ENCODE results near the gene ZFHX2.
A peak's percentile ranks its signal among the peaks of the same experiment; 100 is the strongest.

ZFHX2 gene

GRCh38 chr14:23481362-23481970, 70.1 kb downstream of the ZFHX2 start:
- no peak for DNase-seq (ENCODE audit: low read depth in 4 of 4, low spot score in 1 of 4)

- peak; percentile 10 to 36 (median 33) for DNase-seq (ENCODE audit: low read depth in 4 of 4, low spot score in 1 of 4)
Measured at GRCh38 chr14:23478109-23478759, 73.3 kb downstream of the ZFHX2 start.

DNA sequence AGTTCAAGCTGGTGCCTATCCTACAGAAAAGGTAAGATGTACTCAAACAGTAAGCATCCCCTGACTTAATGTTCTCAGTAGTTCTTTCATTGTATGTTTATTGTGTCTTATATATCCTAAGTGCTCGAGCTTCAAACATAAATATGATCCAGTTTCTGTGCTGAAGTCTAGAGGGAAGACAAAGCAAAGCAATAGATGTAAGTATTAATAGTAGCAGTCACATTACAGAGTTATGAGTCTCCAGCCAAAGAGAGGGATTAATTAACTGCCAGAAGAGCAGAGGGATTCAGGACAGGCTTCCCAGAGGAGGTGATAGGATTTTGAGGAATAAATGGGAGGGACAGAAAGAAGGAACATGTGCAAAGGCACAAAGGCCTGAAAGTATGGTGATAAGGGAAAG, 80.6 kb downstream of the ZFHX2 start:
- DNase-seq (ENCODE audit: low read depth in 4 of 4, low spot score in 1 of 4): no peak

All from stimulated activated CD4-positive, alpha-beta T cell treated with anti-CD3 and anti-CD28 coated beads, Interleukin-1b, Interleukin-23, amount 100 ng/mL, for 24 hours (primary cell).